Endometrium (tissue), 2 donors: Measurements from ENCODE around the gene POU2F1.

Experiments used
- FAIRE-seq: peaks from 2 replicates; lab custom pipeline; 2012; peaks lifted over from hg19 to GRCh38; lab: Jason Lieb, UNC
- donor health status: control.
- donor health status: control.

POU2F1 gene

DNA sequence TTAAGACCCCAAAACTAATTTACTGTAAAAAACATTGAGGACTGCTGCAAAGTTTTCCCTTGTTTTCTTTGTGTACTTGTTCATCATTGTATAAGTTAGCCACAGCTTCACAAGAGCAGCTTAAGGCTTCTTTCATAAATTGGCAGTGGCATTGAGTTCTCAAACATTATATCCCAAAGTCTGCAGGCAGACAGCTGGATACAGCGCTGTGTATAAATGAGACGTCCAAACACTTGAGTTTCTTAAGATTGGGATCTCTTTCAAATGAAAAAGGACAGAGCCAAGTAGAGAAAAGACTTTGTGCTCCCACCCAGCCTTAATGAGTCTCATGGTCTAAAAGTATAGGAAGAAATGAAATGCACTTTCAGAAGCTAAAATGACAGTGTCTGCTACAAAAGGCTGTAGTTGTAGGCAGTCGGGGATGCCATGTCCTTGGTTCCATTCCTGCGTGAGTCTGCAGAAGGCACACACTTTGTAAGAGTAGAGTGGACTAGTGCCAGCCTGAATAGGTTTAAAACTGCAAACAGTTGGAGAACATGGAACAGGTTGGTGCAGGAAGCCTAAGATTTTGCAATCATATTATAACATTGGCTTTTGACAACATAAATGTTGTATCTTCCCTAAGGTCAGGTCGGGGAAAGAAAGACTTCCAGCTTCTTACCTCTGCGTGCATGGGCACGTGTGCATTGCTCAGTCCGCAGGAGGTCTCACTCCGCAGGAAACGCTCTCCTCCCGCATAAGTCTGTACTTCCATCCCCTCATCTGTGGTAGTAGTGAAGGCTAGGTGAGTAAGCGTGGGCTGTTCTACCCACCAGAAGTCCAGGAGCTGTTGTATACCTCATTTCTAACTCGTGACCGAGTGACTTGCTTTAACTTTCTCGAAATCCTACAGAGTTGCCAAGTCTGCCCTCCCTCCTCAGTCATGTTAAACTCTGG lies 203.3 kb downstream of the POU2F1 start:
- FAIRE-seq: no peak

DNA sequence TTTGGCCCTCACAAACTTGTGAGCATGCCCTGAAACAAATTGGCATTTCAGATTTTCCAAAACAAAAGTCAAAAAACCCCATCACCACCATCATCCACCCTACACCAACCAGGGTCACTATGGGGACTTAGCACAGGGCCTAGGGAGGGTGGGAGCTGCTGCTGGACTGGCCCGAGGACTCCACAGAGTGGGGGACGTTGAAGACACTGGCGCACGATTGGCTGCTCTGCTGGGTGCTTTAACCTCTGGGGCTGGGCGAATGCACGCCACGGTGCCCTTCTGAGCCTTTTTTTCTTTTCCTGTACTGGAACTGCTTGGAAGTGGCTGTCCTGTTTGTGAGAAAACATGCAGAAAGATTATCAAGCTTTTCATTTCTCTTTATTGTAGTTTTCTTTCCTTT lies 204.8 kb downstream of the POU2F1 start:
- no peak for FAIRE-seq

DNA sequence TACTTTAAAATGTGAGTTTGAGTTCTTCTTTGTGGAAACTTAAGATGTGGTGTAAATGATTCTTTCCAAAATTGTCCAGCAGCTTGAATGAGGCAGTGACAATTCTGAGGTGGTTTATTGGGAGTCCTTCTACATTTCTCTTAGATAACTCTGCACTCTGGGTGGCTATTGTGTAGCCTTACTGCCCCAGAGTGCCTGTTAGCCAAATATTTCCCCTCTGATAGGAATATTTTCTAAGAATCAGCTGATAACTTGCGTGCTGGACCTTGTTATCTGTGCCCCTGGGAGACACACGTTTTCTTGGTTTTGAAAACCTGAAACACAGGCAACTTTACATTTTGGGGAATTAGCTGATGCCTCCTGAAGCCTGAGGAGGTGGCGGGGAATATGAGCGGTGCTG lies 206.0 kb downstream of the POU2F1 start:
- FAIRE-seq: no peak

DNA sequence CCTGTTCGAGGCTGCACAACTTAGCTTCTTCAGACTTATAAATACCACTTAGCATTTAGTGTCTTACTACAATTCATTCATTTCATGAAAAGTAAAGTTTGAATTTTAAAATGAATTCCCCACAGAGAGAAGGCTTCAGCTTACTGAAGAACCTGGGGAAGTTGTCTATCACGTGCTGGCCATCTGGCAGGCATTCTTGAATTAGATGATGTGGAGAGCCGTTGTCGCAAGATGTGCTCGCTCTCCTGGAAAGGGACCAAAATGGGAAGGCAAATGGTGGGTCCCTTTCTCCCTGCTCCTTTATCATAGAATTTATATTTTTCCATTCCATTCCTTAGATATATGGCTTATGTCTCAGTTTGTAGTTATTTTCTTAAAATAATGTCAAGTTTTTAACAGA lies 207.2 kb downstream of the POU2F1 start:
- no peak for FAIRE-seq

GRCh38 chr1:167428395-167428794 lies 207.7 kb downstream of the POU2F1 start:
- no peak for FAIRE-seq

GRCh38 chr1:167429612-167430011 lies 208.9 kb downstream of the POU2F1 start:
- no peak for FAIRE-seq

- FAIRE-seq: no peak
These were observed 209.6 kb downstream of the POU2F1 start for GRCh38 chr1:167430134-167430848.

DNA sequence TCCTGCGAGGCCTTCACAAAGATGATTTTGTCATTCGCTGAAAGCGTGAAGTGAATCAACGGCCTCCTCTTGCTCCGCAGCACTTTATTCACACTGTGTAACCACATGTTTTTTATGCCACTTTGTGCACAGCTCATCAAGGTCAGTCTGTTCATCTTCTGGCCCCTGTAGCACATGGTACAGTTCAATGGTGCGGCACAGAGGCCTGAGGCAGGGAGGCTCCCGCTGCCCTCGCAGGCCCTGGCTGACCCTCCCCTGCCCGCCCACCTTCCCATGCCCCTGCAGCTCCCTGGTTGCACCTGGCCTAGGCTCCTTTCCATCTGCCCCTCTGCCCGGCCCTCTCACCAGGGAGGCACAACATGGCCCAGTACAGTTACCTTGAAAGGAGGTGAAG lies 210.2 kb downstream of the POU2F1 start:
- FAIRE-seq: no peak

- no peak for FAIRE-seq
These were observed 210.7 kb downstream of the POU2F1 start for GRCh38 chr1:167431261-167431908.

DNA sequence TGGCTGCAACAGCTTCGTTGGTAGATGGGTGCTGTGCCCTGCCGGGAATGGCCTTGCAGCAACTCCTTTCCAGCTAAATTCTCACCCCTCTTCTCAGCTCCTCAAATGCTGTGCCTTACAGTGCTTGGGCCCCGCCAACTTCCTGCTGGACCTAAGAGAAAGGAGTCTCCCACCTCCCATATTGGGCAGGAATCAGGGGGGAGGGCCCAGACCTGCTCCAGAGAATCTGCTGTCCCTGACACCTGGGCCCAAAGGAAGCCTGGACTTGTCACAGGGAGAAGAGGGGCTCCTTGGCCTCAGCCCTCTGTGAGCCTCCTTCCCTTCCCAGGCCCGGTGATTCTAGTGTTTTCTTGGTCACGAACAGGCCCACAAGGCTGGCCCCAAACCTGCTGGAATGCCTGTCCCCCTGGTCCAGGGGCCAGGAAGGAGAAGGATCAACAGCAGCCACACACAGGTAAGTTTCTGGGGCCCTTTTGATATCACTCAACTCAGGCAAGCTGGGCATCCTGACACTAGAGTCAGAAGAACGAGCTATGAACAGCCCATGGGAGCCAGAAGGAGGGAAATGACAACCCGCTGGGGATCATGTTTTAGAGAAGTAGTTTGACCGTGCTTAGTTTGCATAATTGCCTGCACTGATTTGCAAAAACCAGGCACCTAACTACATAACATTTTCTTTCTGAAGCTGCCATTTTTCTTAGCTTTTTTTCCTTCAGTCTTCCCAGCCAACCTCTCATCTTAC lies 211.4 kb downstream of the POU2F1 start:
- no peak for FAIRE-seq

DNA sequence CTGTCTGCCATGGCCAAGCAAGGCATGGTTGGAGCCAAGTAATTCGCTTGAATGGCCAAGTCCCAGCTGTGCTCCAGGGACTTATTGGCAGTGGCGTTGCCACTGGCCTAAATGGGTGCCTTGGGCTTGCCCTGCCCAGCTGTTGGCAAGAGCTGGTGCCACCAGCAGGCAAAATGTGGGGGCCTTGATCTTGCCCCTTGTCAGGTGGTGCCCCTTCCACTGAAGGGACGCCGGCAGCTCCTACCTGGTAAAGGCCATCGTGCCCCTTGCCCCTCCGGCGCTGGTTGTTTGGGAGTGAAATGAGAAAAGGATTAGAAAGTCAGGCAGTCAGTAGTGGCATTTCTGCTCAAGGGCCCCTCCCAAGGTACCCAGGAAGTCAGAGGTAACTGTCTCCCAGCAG lies 212.1 kb downstream of the POU2F1 start:
- no peak for FAIRE-seq

GRCh38 chr1:167433884-167434283 lies 213.2 kb downstream of the POU2F1 start:
- FAIRE-seq: no peak

DNA sequence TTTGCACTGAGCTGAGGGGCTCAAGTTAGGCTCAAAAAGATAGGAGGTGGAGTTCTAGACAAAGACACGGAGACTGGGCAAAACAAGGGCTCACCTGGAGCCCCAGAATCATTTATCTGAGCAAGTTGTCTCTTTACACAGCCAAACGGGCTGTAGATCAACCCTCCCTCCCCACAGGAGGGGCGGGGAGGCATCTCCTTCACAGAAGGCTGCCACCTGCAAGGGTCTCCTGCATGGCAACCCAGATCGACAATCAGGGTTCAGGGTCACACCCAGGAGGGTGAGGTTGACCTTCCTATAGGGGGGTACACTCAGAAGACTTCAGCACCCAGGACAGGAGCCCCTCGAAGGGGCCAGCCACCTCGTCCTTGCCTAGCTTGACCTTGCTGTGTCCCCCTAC lies 213.6 kb downstream of the POU2F1 start:
- FAIRE-seq: no peak

DNA sequence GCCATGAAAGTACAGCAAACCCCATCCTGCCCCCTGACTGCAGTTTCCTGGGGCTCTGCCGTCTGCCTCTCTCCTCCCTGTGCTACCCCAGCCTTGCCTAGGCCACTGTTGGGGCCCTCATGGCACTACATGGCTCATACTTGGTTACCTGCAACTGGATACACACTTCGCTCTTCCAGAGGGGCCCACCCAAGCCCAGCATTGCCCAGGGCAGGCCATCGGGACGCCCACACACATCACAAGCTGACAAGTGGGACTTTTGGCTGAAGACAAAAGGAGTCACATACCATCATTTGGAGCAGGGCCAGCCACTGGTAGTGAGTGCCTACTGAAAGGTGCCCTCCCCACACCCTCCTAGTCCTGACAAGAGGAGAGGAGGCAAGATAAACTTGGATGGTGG lies 214.8 kb downstream of the POU2F1 start:
- FAIRE-seq: no peak

- FAIRE-seq: no peak
These were observed 217.8 kb downstream of the POU2F1 start for GRCh38 chr1:167438171-167439138.

- no peak for FAIRE-seq
These were observed 218.8 kb downstream of the POU2F1 start for GRCh38 chr1:167439301-167439988.

DNA sequence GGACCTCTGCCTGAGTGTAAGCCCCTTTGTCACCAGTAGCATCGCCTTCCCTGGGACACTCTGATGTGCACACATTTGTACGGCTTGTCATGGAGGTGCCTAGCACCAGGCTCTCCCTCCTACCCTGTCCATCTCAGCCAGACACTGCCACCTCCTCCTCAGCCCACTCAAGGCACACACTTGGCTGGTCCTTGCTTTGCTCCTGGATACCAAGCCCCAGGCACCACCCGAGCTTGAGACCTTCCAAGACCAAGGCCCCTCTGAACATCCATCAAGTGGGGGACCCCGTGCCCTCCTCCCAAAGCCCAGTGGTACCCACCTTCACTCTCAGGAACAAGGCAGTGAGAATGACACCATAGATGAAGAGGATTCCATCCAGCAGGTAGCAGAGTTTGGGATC lies 219.7 kb downstream of the POU2F1 start:
- FAIRE-seq: no peak

- FAIRE-seq: no peak
These were observed 220.1 kb downstream of the POU2F1 start for GRCh38 chr1:167440776-167441175.

GRCh38 chr1:167441222-167441621 lies 220.5 kb downstream of the POU2F1 start:
- no peak for FAIRE-seq

GRCh38 chr1:167442142-167442848 lies 221.6 kb downstream of the POU2F1 start:
- no peak for FAIRE-seq
